Peyer's patch (tissue), 4 donors: ENCODE data around the gene GRID2. TPM values are rescaled to one million over a fixed set of nuclear protein-coding genes. Genes with fewer than 3 reads are reported as not detected.

ENCODE experiments used
- DNase-seq, 3 donors: peaks; one replicate each; pipeline ENCODE4 v3.0.0-alpha.2; 2017 to 2019
- H3K27ac ChIP-seq, 4 donors: fragments of 200-600 bp; sonication (generic); one replicate each; pipeline ENCODE4 v1.5.1; 2016 to 2019
- H3K27me3 ChIP-seq, 2 donors: fragments of 200-600 bp; sonication (generic); one replicate each; pipeline ENCODE4 v1.5.1; 2019
- H3K36me3 ChIP-seq, 3 donors: fragments of 200-600 bp; sonication (generic); one replicate each; pipeline ENCODE4 v1.5.1; 2016 to 2019
- H3K4me1 ChIP-seq, 4 donors: fragments of 200-600 bp; sonication (generic); one replicate each; pipeline ENCODE4 v1.5.1; 2016 to 2019
- H3K4me3 ChIP-seq, 4 donors: fragments of 200-600 bp; sonication (generic); 1 replicate in 3 of 4; 2 replicates in 1 of 4; pipeline ENCODE4 v1.5.1; 2016 to 2019; ENCODE audit warnings: mild to moderate bottlenecking in 1 of 4
- H3K9me3 ChIP-seq, 4 donors: fragments of 200-600 bp; sonication (generic); one replicate each; pipeline ENCODE4 v1.5.1; 2016 to 2019; ENCODE audit warnings: mild to moderate bottlenecking in 1 of 4
- CTCF ChIP-seq, 6 experiments: fragments of 450-650 bp in 4 of 6; fragments of 200-600 bp in 2 of 6; sonication (generic) in 1 of 6; IDR thresholded peaks; one replicate each; pipeline ENCODE4 v1.5.1; 2017 to 2019; ENCODE audit warnings: antibody characterized with exemption in 6 of 6, mild to moderate bottlenecking in 3 of 6, moderate library complexity in 1 of 6
- POLR2A ChIP-seq, 2 donors: fragments of 450-650 bp; IDR thresholded peaks; one replicate each; pipeline ENCODE4 v1.5.1; 2017; ENCODE audit warnings: antibody characterized with exemption in 2 of 2, mild to moderate bottlenecking in 2 of 2, moderate library complexity in 2 of 2
- total RNA-seq, 4 donors: library from RNA; depleted of rRNA; stranded (reverse); fragments of >200 nt; gene quantifications; one replicate each; pipeline ENCODE4 v1.1.0, GENCODE V29; 2016

Gene GRID2
- total RNA-seq, 4 donors from 2014 or later, result 0.54 TPM; not detected in 3

- H3K9me3 ChIP-seq, result no peaks in the 10 kb centered on the region
- no peak overlapping the region for H3K27ac ChIP-seq
- no peak for DNase-seq
- H3K4me1 ChIP-seq, result no peaks in the 10 kb centered on the region
- no peaks in the 10 kb centered on the region for H3K36me3 ChIP-seq
- H3K4me3 ChIP-seq, result no peak overlapping the region
- H3K27me3 ChIP-seq, result no peaks in the 10 kb centered on the region
- TF ChIP-seq POLR2A (IDR thresholded peaks at IDR 0.05) (no peak), CTCF (IDR thresholded peaks at IDR 0.05) (no peak)
Observed at GRCh38 chr4:92952426-92952825, 648.7 kb downstream of the GRID2 start.

- Histone ChIP-seq H3K9me3 (no peaks in the 10 kb centered on the region), H3K36me3 (no peaks in the 10 kb centered on the region), H3K27ac (no peak overlapping the region), H3K4me1 (no peaks in the 10 kb centered on the region), H3K27me3 (no peaks in the 10 kb centered on the region), H3K4me3 (no peak overlapping the region)
- no peak for TF ChIP-seq POLR2A (IDR thresholded peaks at IDR 0.05)
- no peak for TF ChIP-seq CTCF (IDR thresholded peaks at IDR 0.05)
- DNase-seq, result no peak
Observed at GRCh38 chr4:92952897-92953296, 649.1 kb downstream of the GRID2 start.

- no peak for DNase-seq
- TF ChIP-seq POLR2A (IDR thresholded peaks at IDR 0.05), result no peak
- no peak for TF ChIP-seq CTCF (IDR thresholded peaks at IDR 0.05)
Observed at GRCh38 chr4:92953462-92953861, 649.7 kb downstream of the GRID2 start.

GRCh38 chr4:92961881-92962280, 658.1 kb downstream of the GRID2 start:
- Histone ChIP-seq H3K4me3 (no peak overlapping the region), H3K9me3 (no peaks in the 10 kb centered on the region)
- TF ChIP-seq POLR2A (IDR thresholded peaks at IDR 0.05), result no peak
- no peak for TF ChIP-seq CTCF (IDR thresholded peaks at IDR 0.05)

More at GRCh38 chr4:92953462-92953861, 649.7 kb downstream of the GRID2 start:
- Histone ChIP-seq H3K9me3 (no peaks in the 10 kb centered on the region), H3K4me3 (no peak overlapping the region), H3K4me1 (no peaks in the 10 kb centered on the region), H3K36me3 (no peaks in the 10 kb centered on the region), H3K27me3 (no peaks in the 10 kb centered on the region), H3K27ac (no peak overlapping the region)

GRCh38 chr4:92962831-92963230, 659.1 kb downstream of the GRID2 start:
- no peak for DNase-seq
- H3K4me3 ChIP-seq, result no peak overlapping the region
- H3K9me3 ChIP-seq, result no peaks in the 10 kb centered on the region
- H3K4me1 ChIP-seq, result no peaks in the 10 kb centered on the region
- H3K27me3 ChIP-seq, result no peaks in the 10 kb centered on the region
- TF ChIP-seq CTCF (IDR thresholded peaks at IDR 0.05), result no peak
- no peak for TF ChIP-seq POLR2A (IDR thresholded peaks at IDR 0.05)
- H3K27ac ChIP-seq, result no peak overlapping the region
- H3K36me3 ChIP-seq, result no peaks in the 10 kb centered on the region

More at GRCh38 chr4:92961881-92962280, 658.1 kb downstream of the GRID2 start:
- H3K27ac ChIP-seq, result no peak overlapping the region
- no peak for DNase-seq
- no peaks in the 10 kb centered on the region for H3K36me3 ChIP-seq
- no peaks in the 10 kb centered on the region for H3K27me3 ChIP-seq
- no peaks in the 10 kb centered on the region for H3K4me1 ChIP-seq

GRCh38 chr4:92968556-92968955, 664.8 kb downstream of the GRID2 start:
- TF ChIP-seq CTCF (IDR thresholded peaks at IDR 0.05), result no peak
- TF ChIP-seq POLR2A (IDR thresholded peaks at IDR 0.05), result no peak

More at GRCh38 chr4:92968556-92968955, 664.8 kb downstream of the GRID2 start:
- Histone ChIP-seq H3K36me3 (no peaks in the 10 kb centered on the region), H3K27ac (no peak overlapping the region), H3K4me3 (no peak overlapping the region), H3K9me3 (no peaks in the 10 kb centered on the region), H3K4me1 (no peaks in the 10 kb centered on the region), H3K27me3 (no peaks in the 10 kb centered on the region)
- no peak for DNase-seq
